SKM-1 (cell line): Measurements from ENCODE around the gene IDH3B.
"Not testable (repeated sequence)": the region's sequence is repeated elsewhere in the genome, so short reads cannot be mapped to it uniquely, and the experiment has no call there.

Experiments
- DNase-seq: peaks from one replicate; lab custom pipeline; 2025; ENCODE audit not compliant: unreplicated experiment; lab: John Stamatoyannopoulos, UW

IDH3B gene

GRCh38 chr20:2695206-2695983 is 31.4 kb upstream of the IDH3B start:
- DNase-seq: no peak

- DNase-seq: no peak
Measured at GRCh38 chr20:2694519-2694918, 30.5 kb upstream of the IDH3B start.

- DNase-seq: no peak
Measured at GRCh38 chr20:2694008-2694471, 30.0 kb upstream of the IDH3B start.

GRCh38 chr20:2693286-2694007 is 29.4 kb upstream of the IDH3B start:
- DNase-seq: no peak

GRCh38 chr20:2692886-2693285 is 28.9 kb upstream of the IDH3B start:
- no peak for DNase-seq

- no peak for DNase-seq
Measured at GRCh38 chr20:2692036-2692885, 28.2 kb upstream of the IDH3B start, which contains the start of gene EBF4. EBF4 (plus strand) TSS chr20:2692780; CDS start chr20:2693646, 866 bp downstream.

- DNase-seq: no peak
Measured at GRCh38 chr20:2691663-2692035, 27.6 kb upstream of the IDH3B start.

- no peak for DNase-seq
Measured at GRCh38 chr20:2691127-2691526, 27.1 kb upstream of the IDH3B start.

GRCh38 chr20:2690718-2691117 is 26.7 kb upstream of the IDH3B start:
- no peak for DNase-seq

- no peak for DNase-seq
Measured at GRCh38 chr20:2690213-2690612, 26.2 kb upstream of the IDH3B start.

- no peak for DNase-seq
Measured at GRCh38 chr20:2688041-2688591, 24.1 kb upstream of the IDH3B start.

GRCh38 chr20:2687514-2687913 is 23.5 kb upstream of the IDH3B start:
- DNase-seq: no peak

- DNase-seq: peak; percentile 14
Measured at GRCh38 chr20:2684817-2685216, 20.8 kb upstream of the IDH3B start.

- not testable (repeated sequence) for DNase-seq
Measured at GRCh38 chr20:2682040-2682439, 18.0 kb upstream of the IDH3B start.

GRCh38 chr20:2680046-2680445 is 16.0 kb upstream of the IDH3B start:
- DNase-seq: no peak

GRCh38 chr20:2673453-2673852 is 9.4 kb upstream of the IDH3B start:
- DNase-seq: no peak

- DNase-seq: no peak
Measured at GRCh38 chr20:2672446-2672845, 8.4 kb upstream of the IDH3B start.

GRCh38 chr20:2671977-2672376 is 8.0 kb upstream of the IDH3B start:
- DNase-seq: no peak

GRCh38 chr20:2663364-2663886 is 591 bp downstream of the IDH3B start:
- no peak for DNase-seq

- DNase-seq: no peak
Measured at GRCh38 chr20:2659547-2659946, 4.5 kb downstream of the IDH3B start.
